SK-N-SH (cell line): ENCODE results near the gene MGRN1. TPM values are rescaled to one million over a fixed set of nuclear protein-coding genes. Genes with fewer than 3 reads are reported as not detected.

Experiments used
- CTCF ChIA-PET: fragments of 300-600, 350-600 bp; formaldehyde crosslinking; extraction: SDS; loops from one replicate; lab custom pipeline; 2021; lab: Yijun Ruan, JAX
- POLR2A ChIA-PET: fragments of 350-600 bp; sonication (Branson Sonifier 250); formaldehyde crosslinking; extraction: SDS; loops from one replicate; lab custom pipeline; 2020; ENCODE audit warnings: antibody characterized with exemption, inconsistent platforms; lab: Yijun Ruan, JAX
- DNase-seq: peaks from one replicate; pipeline ENCODE4 v3.0.0; 2012
- H2AFZ ChIP-seq: fragments of 200-600 bp; sonication (generic); 2 replicates; pipeline ENCODE4 v1.8.1; 2016; ENCODE audit warnings: antibody characterized with exemption, mild to moderate bottlenecking, low read depth
- H3F3A ChIP-seq: fragments of 200-600 bp; sonication (generic); replicated peaks from 2 replicates; pipeline ENCODE3; 2016; ENCODE audit warnings: antibody characterized with exemption, mild to moderate bottlenecking; ENCODE audit not compliant: insufficient read depth
- H3K27ac ChIP-seq, 2 experiments: fragments of 200-500 bp in 1 of 2; fragments of 200-600 bp in 1 of 2; sonication (Bioruptor generic) in 1 of 2; sonication (generic), shearing (Covaris generic) in 1 of 2; 2 replicates each; pipeline versions ENCODE4 v1.5.1 to v1.6.1; 2014 to 2016; ENCODE audit warnings: low read depth in 2 of 2, inconsistent platforms in 1 of 2, low read length in 1 of 2, mild to moderate bottlenecking in 1 of 2, mixed read lengths in 1 of 2
- H3K27me3 ChIP-seq: fragments of 200-600 bp; sonication (generic), shearing (Covaris generic); 2 replicates; pipeline ENCODE4 v1.6.1; 2016; ENCODE audit warnings: mixed run types; ENCODE audit not compliant: insufficient read depth
- H3K36me3 ChIP-seq, 2 experiments: fragments of 200-500 bp in 1 of 2; fragments of 200-600 bp in 1 of 2; sonication (Bioruptor generic) in 1 of 2; sonication (generic) in 1 of 2; replicated peaks in 1 of 2; 2 replicates each; pipeline versions ENCODE3 to v1.5.1; 2014 to 2016; ENCODE audit warnings: low read length in 1 of 2, mild to moderate bottlenecking in 1 of 2; ENCODE audit not compliant: insufficient read depth in 2 of 2, control insufficient read depth in 1 of 2
- H3K4me1 ChIP-seq, 2 experiments: fragments of 200-500 bp in 1 of 2; fragments of 200-600 bp in 1 of 2; sonication (Bioruptor generic) in 1 of 2; sonication (generic), shearing (Covaris generic) in 1 of 2; 2 replicates each; pipeline versions ENCODE4 v1.5.1 to v1.6.1; 2014 to 2016; ENCODE audit warnings: low read depth in 1 of 2, low read length in 1 of 2, mixed run types in 1 of 2; ENCODE audit not compliant: insufficient read depth in 2 of 2, control insufficient read depth in 1 of 2
- H3K4me2 ChIP-seq: fragments of 200-600 bp; sonication (generic), shearing (Covaris generic); 2 replicates; pipeline ENCODE4 v1.6.1; 2017; ENCODE audit warnings: mixed run types
- H3K4me3 ChIP-seq, 2 experiments: fragments of 200-500 bp in 1 of 2; fragments of 200-600 bp in 1 of 2; sonication (Bioruptor generic) in 1 of 2; sonication (generic), shearing (Covaris generic) in 1 of 2; 2 replicates each; pipeline versions ENCODE4 v1.5.1 to v1.8.1; 2014 to 2016; ENCODE audit warnings: low read depth in 2 of 2, inconsistent platforms in 1 of 2, low read length in 1 of 2, mild to moderate bottlenecking in 1 of 2, mixed read lengths in 1 of 2, moderate library complexity in 1 of 2
- H3K79me2 ChIP-seq: fragments of 200-600 bp; sonication (generic); 2 replicates; pipeline ENCODE4 v1.8.1; 2017; ENCODE audit warnings: mild to moderate bottlenecking; ENCODE audit not compliant: insufficient read depth
- H3K9ac ChIP-seq: fragments of 200-600 bp; sonication (generic); 2 replicates; pipeline ENCODE4 v1.6.1; 2017; ENCODE audit warnings: mixed run types
- H3K9me2 ChIP-seq: fragments of 200-600 bp; sonication (generic); 2 replicates; pipeline ENCODE4 v1.6.1; 2017; ENCODE audit warnings: mixed run types
- H3K9me3 ChIP-seq: fragments of 200-600 bp; sonication (generic); 2 replicates; pipeline ENCODE4 v1.6.1; 2017; ENCODE audit warnings: mixed run types, mild to moderate bottlenecking, moderate library complexity
- H4K20me1 ChIP-seq: fragments of 200-600 bp; sonication (generic); 2 replicates; pipeline ENCODE4 v1.6.1; 2017; ENCODE audit warnings: mild to moderate bottlenecking, mixed run types; ENCODE audit not compliant: insufficient read depth
- ELF1 ChIP-seq: IDR thresholded peaks from 2 replicates; pipeline ENCODE4 v1.4.0; 2012
- EZH2phosphoT487 ChIP-seq: fragments of 200-600 bp; sonication (generic); IDR thresholded peaks from 2 replicates; pipeline ENCODE4 v1.6.1; 2017; ENCODE audit warnings: low read depth, mixed run types, mild to moderate bottlenecking, antibody characterized with exemption, moderate library complexity, borderline replicate concordance
- FOSL2 ChIP-seq: IDR thresholded peaks from 2 replicates; pipeline ENCODE4 v1.4.0; 2012; ENCODE audit warnings: low read depth, mild to moderate bottlenecking, moderate library complexity, borderline replicate concordance
- GABPA ChIP-seq: IDR thresholded peaks from 2 replicates; pipeline ENCODE4 v1.4.0; 2012; ENCODE audit warnings: low read depth, mild to moderate bottlenecking
- GATA2 ChIP-seq: sonication (generic); formaldehyde crosslinking; IDR thresholded peaks from 2 replicates; pipeline ENCODE4 v1.5.0; 2020; ENCODE audit warnings: mild to moderate bottlenecking, missing genetic modification reagents
- IRF3 ChIP-seq: fragments of 150-350 bp; IDR thresholded peaks from 2 replicates; pipeline ENCODE4 v1.6.1; 2016; ENCODE audit warnings: mild to moderate bottlenecking, low read depth, low read length
- JUND ChIP-seq: IDR thresholded peaks from 2 replicates; pipeline ENCODE4 v1.4.0; 2012
- MAX ChIP-seq: IDR thresholded peaks from 2 replicates; pipeline ENCODE4 v1.4.0; 2012; ENCODE audit warnings: low read depth
- NRF1 ChIP-seq: IDR thresholded peaks from 2 replicates; pipeline ENCODE4 v1.6.1; 2012; ENCODE audit warnings: low read depth, mild to moderate bottlenecking, low read length
- POLR2AphosphoS5 ChIP-seq: IDR thresholded peaks from 2 replicates; pipeline ENCODE4 v1.6.1; 2012; ENCODE audit warnings: low read depth, low read length
- RAD21 ChIP-seq: IDR thresholded peaks from 2 replicates; pipeline ENCODE4 v1.6.1; 2012; ENCODE audit warnings: mild to moderate bottlenecking, low read length
- RXRA ChIP-seq: IDR thresholded peaks from 2 replicates; pipeline ENCODE4 v1.4.0; 2012; ENCODE audit warnings: low read depth, mild to moderate bottlenecking, borderline replicate concordance
- SMC3 ChIP-seq: IDR thresholded peaks from 2 replicates; pipeline ENCODE4 v1.6.1; 2012; ENCODE audit warnings: low read depth, low read length, improper control_type of control experiment
- TAF1 ChIP-seq: IDR thresholded peaks from 2 replicates; pipeline ENCODE4 v1.6.1; 2012; ENCODE audit warnings: low read depth, mild to moderate bottlenecking, low read length, moderate library complexity, borderline replicate concordance
- USF1 ChIP-seq: IDR thresholded peaks from 2 replicates; pipeline ENCODE4 v1.4.0; 2012; ENCODE audit warnings: low read depth, borderline replicate concordance
- WGBS: methylation state at CpG from one replicate; pipeline ENCODE4 v1.1.6; 2017; ENCODE audit warnings: low lambda C conversion rate; 5-methylcytosine and 5-hydroxymethylcytosine counted together
- polyA plus RNA-seq, 3 experiments: library from polyadenylated mRNA; depleted of rRNA; stranded (reverse); fragments of >200 nt; gene quantifications; 2 replicates each; pipeline ENCODE4 v1.2.3, GENCODE V29; 2012
- TF ChIP-seq, protein P1 (sequence below): IDR thresholded peaks from 2 replicates; pipeline ENCODE4 v1.6.1; 2012; ENCODE audit warnings: mild to moderate bottlenecking, low read depth, low read length, moderate library complexity
- TF ChIP-seq, protein P2 (sequence below): fragments of 200-600 bp; sonication (generic); IDR thresholded peaks from 2 replicates; pipeline ENCODE4 v1.6.1; 2017; ENCODE audit warnings: antibody characterized with exemption, mild to moderate bottlenecking, moderate library complexity

The MGRN1 gene
- polyA plus RNA-seq, 1 of the 3 experiments (the other 2 are of a cell fraction), result 13.3 TPM

- Histone ChIP-seq H4K20me1 (0 out of 2 replicates have a peak, but pooled peaks cover 2% of the 10 kb centered on the region), H3K9ac (no peak overlapping the region), H3K4me1 (peaks cover 0 to 4% of the 10 kb centered on the region in 2 experiments; a peak in 1 of 4 replicates), H3K27ac (no peak overlapping the region), H3K4me2 (no peak overlapping the region), H3K27me3 (no peaks in the 10 kb centered on the region), H3K4me3 (no peak overlapping the region), H3K79me2 (no peaks in the 10 kb centered on the region; the same call in 1 of the 2 replicates), H3K9me3 (no peaks in the 10 kb centered on the region), H2AFZ (no peak overlapping the region), H3K9me2 (no peaks in the 10 kb centered on the region), H3F3A (no peaks in the 10 kb centered on the region), H3K36me3 (peaks cover 0 to 50% of the 10 kb centered on the region in 2 experiments)
- TF ChIP-seq NRF1 (no peak), TAF1 (no peak), SMC3 (no peak), MAX (no peak), EZH2phosphoT487 (no peak), FOSL2 (no peak), USF1 (no peak), GABPA (no peak), GATA2 (CRISPR knock-in tag) (no peak), RAD21 (no peak), ELF1 (no peak), IRF3 (no peak), RXRA (no peak)
- ChIA-PET POLR2A (interaction anchor here (0.9 kb wide), 1 partner anchor 13 kb away, joined by 3 read pairs; the partner anchor contains the start of gene NUDT16L1), CTCF (no interaction called here)
- no peak for DNase-seq
- 93% methylated on average over 13 of the region's 26 CpGs for WGBS
Observed at GRCh38 chr16:4680673-4681470, 56.2 kb downstream of the MGRN1 start.

DNA sequence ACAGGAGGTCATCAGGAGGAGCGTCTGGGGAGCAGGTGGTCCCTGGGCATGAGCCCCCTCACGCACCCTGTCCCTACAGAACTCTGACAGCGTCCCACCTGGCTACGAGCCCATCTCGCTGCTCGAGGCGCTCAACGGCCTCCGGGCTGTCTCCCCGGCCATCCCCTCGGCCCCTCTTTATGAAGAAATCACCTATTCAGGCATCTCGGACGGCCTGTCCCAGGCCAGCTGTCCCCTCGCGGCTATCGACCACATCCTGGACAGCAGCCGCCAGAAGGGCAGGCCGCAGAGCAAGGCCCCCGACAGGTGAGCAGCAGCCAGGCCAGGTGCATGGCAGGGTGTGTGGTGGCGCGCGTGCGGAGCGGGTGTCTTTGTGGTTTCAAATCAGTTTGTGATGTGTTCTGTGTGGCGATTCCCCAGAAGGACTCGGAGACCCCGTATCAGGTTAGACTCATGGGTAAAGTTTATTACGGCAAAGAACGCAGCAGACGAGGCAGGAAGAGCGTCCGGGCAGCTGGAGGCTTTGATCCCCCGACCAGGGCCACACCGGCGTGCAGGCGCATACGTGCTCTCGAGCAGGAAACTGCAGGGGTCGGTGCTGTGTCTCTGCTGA lies 57.0 kb downstream of the MGRN1 start:
- Histone ChIP-seq H3K27ac (no peak overlapping the region), H3K36me3 (peaks cover 0 to 56% of the 10 kb centered on the region in 2 experiments), H3K4me2 (no peak overlapping the region), H2AFZ (no peak overlapping the region), H3K9me2 (no peaks in the 10 kb centered on the region), H3F3A (no peaks in the 10 kb centered on the region), H3K4me1 (peaks cover 0 to 4% of the 10 kb centered on the region in 2 experiments; a peak in 1 of 4 replicates), H3K9me3 (no peaks in the 10 kb centered on the region), H3K27me3 (no peaks in the 10 kb centered on the region), H3K79me2 (no peaks in the 10 kb centered on the region; the same call in 1 of the 2 replicates), H3K4me3 (no peak overlapping the region), H3K9ac (no peak overlapping the region), H4K20me1 (0 out of 2 replicates have a peak, but pooled peaks cover 2% of the 10 kb centered on the region)
- no peak for DNase-seq
- WGBS, result 97% methylated on average over 27 of the region's 39 CpGs
- CTCF ChIA-PET, result no interaction called here
- POLR2A ChIA-PET, result no interaction called here
- TF ChIP-seq MAX, result no peak
- TF ChIP-seq JUND, result no peak
- TF ChIP-seq ELF1, result no peak
- TF ChIP-seq, protein P1, sequence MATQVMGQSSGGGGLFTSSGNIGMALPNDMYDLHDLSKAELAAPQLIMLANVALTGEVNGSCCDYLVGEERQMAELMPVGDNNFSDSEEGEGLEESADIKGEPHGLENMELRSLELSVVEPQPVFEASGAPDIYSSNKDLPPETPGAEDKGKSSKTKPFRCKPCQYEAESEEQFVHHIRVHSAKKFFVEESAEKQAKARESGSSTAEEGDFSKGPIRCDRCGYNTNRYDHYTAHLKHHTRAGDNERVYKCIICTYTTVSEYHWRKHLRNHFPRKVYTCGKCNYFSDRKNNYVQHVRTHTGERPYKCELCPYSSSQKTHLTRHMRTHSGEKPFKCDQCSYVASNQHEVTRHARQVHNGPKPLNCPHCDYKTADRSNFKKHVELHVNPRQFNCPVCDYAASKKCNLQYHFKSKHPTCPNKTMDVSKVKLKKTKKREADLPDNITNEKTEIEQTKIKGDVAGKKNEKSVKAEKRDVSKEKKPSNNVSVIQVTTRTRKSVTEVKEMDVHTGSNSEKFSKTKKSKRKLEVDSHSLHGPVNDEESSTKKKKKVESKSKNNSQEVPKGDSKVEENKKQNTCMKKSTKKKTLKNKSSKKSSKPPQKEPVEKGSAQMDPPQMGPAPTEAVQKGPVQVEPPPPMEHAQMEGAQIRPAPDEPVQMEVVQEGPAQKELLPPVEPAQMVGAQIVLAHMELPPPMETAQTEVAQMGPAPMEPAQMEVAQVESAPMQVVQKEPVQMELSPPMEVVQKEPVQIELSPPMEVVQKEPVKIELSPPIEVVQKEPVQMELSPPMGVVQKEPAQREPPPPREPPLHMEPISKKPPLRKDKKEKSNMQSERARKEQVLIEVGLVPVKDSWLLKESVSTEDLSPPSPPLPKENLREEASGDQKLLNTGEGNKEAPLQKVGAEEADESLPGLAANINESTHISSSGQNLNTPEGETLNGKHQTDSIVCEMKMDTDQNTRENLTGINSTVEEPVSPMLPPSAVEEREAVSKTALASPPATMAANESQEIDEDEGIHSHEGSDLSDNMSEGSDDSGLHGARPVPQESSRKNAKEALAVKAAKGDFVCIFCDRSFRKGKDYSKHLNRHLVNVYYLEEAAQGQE, result no peak
- no peak for TF ChIP-seq FOSL2
- no peak for TF ChIP-seq GATA2 (CRISPR knock-in tag)
- TF ChIP-seq POLR2AphosphoS5, result no peak
- TF ChIP-seq TAF1, result no peak
- TF ChIP-seq RAD21, result no peak
- TF ChIP-seq SMC3, result no peak
- TF ChIP-seq, protein P2, sequence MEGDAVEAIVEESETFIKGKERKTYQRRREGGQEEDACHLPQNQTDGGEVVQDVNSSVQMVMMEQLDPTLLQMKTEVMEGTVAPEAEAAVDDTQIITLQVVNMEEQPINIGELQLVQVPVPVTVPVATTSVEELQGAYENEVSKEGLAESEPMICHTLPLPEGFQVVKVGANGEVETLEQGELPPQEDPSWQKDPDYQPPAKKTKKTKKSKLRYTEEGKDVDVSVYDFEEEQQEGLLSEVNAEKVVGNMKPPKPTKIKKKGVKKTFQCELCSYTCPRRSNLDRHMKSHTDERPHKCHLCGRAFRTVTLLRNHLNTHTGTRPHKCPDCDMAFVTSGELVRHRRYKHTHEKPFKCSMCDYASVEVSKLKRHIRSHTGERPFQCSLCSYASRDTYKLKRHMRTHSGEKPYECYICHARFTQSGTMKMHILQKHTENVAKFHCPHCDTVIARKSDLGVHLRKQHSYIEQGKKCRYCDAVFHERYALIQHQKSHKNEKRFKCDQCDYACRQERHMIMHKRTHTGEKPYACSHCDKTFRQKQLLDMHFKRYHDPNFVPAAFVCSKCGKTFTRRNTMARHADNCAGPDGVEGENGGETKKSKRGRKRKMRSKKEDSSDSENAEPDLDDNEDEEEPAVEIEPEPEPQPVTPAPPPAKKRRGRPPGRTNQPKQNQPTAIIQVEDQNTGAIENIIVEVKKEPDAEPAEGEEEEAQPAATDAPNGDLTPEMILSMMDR, result no peak
- TF ChIP-seq EZH2phosphoT487, result no peak
